GM18508 (cell line): Measurements from ENCODE around the gene ODF2.
A peak's percentile ranks its signal among the peaks of the same experiment; 100 is the strongest.
"Not testable (repeated sequence)": the region's sequence is repeated elsewhere in the genome, so short reads cannot be mapped to it uniquely, and the experiment has no call there.

ENCODE experiments used
- ATAC-seq: cut with Tn5 transposase; IDR thresholded peaks from one replicate; pipeline ENCODE4 v1.9.1; 2021; ENCODE audit warnings: moderate number of reproducible peaks; ENCODE audit not compliant: insufficient read depth, unreplicated experiment

ODF2 gene

DNA sequence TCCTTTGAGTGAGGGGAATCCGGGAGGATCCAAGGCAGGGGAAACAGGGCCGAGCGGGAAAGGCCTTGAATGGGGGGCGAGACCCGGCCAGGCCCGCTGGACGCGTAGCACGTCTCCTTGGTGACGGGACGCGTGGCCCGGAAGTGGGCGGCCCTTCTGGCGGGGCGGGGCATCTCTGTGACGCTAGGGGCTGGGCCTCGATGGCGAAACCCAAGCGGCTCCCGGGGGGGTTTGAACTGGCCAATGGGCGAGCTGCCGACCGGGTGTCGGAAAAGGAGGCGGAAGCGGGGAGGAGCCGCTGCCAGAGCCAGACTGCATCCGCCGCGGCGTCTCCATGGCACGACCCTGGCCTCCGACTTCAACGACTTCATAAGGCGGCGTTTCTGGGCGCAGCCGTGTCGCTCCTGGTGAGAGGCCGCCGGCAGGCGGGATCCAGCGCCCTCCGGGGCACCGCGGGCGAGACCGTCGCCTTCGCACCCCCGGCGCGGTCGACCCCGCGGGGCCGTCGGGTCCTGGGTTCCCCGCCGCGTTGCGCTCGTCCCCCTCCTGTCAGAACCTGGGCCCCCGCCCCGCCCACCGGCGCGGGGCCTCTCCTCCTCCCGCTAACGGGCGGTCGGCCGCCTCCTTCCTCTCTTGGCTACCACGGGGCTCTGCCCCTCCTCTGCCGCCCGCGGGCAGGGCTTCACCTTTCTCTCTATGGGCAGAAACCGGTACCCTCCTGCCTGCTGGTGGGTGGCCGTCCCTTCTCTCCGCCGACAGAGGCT, at the start of gene ODF2:
Gene ODF2, plus strand, starts transcription at position 158 of the 764 bp plus-strand sequence. Its CDS starts 86 bp downstream, at position 244.
- ATAC-seq, result peak; percentile 50

DNA sequence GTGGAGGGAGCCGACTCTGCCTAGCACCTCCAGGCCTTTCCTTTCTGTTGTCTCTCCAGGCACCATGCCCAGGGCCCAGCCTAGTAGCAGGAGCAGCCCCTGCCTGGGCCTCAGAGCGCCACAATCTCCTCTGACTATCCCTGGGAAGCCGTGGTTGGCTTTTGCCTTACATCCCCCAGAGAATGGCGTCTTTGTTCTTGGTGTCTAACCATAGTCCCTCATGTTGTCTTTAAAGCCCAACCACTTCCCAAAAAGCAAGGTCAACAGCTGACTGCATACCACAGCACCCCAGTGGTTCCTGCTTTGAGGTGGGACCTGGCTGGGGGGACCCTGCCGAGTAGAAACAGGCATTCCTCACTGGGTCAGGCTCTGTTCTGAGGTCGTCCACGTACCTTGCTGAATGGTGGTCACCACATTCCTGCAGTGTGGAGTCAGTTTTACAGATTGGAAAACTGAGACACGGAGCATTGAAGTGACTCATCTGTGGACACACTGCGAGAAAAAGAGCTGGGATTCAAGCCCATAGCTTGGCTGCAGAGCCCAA, 48.9 kb upstream of the ODF2 start:
- ATAC-seq, result no peak

DNA sequence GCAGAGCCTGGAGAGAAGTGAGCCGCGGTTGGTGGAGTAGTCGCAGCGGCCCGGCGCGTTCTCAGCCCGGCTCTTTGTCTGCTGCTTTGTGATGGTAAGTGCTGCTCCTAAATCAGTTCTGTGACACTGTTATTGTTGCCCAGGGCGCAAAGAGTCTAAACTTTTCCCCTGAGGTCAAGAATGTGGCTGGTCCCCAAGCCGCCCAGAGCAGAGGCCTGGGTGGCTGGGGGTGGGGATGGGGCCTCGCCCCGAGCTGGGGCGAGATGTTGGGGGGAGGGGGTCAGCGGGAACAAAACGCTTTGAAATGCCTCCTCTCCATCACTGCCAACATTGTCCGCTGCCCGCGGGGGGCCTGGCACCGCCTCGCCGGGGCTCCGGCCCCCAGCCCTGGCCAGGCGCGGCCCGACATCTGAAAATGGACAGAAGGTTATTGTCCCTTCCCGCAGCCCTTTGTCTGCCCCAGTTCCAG, 46.8 kb upstream of the ODF2 start:
- ATAC-seq, result no peak

DNA sequence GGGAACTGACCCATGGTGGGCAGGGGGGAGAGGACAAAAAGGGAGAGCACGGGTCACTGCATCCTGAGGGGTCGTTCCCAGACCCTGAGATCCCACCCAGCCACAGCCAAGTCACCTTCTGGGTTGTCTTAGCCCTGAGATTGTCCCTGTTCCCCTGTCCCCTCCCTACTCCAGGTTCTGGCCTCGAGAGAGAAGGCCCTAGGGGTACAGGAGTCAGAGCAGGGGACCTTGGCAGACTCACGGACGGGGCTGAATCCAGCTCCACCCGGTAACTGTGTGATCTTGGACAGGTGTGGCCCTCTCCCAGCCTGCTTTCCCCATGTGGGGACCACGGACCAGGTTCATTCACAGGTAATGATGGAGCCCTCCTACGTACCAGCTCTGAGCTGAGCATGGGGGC, 46.4 kb upstream of the ODF2 start:
- no peak for ATAC-seq

DNA sequence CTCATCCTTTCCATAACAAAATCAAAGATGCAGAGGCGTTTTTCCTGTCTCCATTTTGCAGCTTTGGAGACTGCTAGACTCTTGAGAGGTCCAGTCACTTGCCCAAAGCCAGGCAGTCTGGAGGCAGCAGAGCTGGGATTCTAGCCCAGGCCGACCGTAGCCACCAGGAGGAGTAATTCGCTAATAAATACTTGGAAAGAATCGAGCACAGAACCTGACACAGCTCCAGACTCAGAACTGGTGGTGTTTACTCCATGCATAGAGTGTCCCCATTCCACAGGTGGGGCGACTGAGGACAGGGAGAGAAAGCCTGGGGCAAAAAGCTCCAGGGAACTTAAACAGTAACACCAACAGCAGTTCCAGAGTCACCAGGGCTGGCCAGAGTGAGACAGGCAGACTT, 45.8 kb upstream of the ODF2 start:
- no peak for ATAC-seq

DNA sequence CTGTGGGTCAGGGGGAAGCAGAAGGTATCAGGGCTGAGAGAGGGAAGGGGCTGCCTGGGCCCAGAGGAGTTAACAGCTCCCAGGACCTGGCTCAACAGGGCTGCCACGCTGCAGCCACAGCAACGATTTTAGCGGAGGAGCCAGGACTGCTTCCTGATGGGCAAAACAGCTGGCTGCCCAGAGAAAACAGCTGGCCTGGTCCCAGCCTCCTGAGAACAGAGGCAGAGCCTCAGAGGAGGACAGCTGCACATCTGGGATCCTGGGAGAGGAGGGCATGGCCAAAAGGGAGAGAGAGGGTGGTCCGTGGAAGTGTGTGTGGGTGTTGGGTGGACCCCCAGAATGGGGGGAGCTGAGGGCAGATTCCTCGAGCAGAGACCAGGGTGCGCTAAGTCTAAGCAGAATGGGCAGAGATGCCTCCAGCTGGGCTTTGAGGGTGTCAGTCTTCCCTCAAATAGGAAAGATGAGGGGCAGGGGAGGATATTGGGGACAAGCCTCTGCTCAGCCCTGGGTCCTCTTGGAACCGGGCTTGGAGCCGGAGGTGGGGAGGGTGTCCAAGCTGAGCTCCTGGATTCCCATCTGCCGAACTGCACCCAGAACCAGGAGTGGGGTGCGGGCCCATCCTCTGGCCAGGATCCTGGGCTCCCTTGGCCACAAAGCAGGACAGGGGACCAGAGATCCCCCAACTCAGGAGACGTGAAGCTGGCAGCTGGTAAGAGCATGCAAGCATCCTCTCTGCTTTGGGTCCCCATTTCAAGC, 44.3 kb upstream of the ODF2 start:
- no peak for ATAC-seq

DNA sequence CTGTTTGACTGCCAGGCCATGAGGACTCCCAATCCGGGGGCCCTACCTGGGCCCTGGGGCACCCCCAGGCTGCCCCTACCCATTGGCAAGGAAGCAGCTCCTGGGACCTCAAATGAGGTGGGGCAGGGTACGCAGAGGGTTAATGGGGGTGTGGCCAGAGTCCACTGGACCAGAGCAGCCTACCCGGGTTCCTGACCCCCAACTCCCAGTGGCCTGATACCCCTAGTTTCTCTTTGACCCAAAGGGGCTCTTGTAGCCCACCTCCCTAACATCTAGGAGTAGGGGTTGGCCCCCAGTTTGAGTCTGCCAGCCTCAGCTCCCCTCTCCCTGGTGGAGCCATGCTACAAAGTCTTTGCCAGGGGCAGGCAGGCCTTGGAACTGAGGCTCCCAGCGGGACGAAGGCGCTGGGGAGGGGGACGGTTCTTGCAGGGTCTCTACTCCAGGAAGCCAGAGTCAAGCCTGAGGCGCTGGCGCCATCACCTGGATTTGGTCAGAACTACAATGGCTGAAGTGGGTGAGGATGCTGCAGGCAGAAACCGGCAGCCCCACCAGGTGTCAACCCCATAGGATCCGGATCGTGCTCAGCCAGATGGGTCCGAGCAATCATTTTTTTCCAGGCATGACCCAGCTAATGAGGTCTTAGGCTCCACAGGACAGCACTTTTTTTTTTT, 43.6 kb upstream of the ODF2 start:
- ATAC-seq, result no peak

DNA sequence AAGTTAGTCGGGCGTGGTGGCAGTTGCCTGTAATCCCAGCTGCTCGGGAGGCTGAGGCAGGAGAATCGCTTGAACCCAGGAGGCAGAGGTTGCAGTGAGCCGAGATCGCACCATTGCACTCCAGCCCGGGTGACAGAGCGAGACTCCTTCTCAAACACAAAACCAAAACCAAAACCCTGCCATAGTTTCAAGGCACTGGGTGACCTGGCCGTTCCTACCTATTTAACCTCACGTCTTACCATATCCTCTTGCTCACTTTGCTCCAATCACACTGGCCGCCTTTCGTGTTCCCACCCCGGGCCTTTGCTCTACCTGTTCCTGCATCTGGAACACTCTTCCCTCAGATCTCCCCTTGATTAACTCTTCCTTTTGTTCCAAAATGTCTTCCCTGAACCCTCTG, 42.1 kb upstream of the ODF2 start:
- ATAC-seq, result not testable (repeated sequence)

DNA sequence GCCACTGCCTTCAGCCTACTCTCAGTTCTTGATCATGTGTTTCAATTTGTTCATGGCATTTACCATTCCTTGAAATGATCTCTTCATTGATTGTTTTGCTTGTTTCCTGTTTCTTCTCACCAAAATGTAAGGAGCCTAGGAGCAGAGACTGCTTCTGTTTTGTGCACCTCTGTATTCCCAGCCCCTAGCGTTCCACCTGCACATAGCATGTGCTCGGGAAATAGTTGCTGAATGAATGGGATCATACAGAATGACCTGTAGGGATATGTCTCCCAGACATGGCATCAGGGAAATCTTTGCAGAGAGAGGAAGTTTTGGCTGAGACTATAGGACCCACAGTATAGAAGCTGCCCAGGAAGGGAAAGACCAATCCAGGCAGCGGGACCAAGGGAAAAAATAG, 41.3 kb upstream of the ODF2 start:
- no peak for ATAC-seq

DNA sequence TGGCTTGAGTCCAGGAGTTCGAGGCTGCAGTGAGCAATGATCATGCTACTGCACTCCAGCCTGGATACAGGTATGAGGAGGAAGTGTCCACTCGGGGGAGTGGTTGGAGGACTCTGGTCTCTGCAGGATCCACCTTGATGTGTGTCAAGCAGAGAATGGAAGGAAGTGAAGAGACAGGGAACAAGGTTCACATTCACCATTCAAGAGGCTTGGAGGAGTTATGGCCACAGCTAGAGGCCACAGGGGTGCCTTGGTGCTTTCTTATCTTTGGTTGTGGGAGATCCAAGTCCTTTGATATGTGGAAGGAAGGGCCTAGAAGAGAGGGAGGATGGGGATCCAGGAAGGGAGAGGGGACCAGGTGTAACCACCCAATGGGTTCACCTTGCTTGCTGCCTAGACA, 40.5 kb upstream of the ODF2 start:
- no peak for ATAC-seq

DNA sequence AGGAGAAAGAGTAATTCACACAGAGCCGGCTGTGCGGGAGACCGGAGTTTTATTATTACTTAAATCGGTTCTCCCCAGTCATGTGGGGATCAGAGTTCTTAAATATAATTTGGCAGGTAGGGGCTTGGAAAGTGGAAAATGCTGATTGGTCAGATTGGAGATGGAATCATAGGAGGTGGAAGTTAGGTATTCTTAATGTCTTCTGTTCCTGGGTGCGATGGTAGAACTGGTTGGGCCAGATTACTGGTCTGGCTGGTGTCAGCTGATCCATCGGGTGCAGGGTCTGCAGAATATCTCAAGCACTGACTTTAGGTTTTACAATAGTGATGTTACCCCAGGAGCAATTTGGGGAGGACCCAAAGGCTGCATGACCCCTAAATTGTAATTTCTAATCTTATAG, 39.8 kb upstream of the ODF2 start:
- ATAC-seq, result no peak

DNA sequence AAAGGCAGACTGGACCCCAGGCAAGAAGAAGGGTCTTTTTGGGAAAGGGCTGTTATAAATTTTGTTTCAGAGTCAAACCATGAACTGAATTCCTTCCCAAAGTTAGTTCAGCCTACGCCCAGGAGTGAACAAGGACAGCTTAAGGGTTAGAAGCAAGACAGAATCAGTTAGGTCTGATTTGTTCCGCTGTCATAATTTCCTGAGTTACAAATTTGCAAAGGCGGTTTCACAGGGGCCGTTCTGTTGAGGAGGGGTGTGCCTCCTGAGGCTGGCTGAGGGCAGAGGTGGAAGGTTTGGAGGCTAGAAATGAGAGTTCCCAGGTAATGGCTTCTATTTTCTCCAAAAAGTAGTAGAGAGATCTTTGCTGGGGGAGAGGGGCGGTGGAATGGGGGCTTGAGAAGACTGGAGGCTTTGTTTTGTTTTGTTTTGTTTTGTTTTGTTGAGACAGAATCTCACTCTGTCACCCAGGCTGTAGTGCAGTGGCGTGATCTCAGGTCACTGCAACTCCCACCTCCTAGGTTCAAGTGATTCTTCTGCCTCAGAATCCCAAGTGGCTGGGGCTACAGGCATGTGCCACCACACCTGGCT, 39.3 kb upstream of the ODF2 start:
- no peak for ATAC-seq

DNA sequence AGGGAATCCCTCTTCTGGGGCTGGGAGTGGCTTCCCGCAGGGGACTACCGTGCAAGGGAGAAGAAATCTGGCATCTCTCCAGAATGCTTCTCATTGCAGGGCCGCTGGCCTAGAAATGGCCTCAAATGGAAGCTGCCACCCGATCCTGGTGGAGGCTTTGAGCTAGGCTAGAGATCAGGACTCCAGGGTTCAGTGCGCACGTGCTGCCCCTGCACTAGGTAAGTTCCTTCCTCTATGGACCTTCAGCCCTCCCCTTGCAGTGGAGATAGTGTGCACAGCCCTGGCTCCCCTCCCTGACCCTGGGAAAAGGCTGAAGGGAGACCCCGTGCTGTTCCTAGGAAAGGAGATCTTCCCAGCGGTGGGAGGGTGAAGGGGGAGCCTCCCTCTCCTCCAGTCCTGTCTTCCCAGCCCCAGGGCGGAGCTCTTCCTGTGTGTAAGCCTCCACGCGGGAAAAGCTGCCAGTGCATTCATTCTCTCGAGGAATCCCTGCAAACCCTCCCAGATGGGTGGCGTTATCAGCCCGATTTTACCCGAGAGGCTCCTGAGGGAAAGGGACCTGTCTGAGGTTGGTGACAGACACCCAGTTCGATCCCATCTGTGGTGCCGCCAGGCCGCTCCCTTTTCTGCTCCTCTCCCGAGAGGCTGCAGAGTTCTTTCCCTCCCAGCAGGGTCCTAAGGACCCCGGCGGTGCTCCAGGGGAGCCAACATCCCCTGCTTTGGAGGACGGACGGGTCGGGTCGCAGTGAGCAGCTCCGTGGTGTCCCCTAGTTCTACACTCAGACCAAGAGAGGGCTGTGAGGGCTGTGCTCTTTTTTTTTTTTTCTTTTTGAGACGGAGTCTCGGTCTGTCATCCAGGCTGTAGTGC, 36.5 kb upstream of the ODF2 start:
- no peak for ATAC-seq

DNA sequence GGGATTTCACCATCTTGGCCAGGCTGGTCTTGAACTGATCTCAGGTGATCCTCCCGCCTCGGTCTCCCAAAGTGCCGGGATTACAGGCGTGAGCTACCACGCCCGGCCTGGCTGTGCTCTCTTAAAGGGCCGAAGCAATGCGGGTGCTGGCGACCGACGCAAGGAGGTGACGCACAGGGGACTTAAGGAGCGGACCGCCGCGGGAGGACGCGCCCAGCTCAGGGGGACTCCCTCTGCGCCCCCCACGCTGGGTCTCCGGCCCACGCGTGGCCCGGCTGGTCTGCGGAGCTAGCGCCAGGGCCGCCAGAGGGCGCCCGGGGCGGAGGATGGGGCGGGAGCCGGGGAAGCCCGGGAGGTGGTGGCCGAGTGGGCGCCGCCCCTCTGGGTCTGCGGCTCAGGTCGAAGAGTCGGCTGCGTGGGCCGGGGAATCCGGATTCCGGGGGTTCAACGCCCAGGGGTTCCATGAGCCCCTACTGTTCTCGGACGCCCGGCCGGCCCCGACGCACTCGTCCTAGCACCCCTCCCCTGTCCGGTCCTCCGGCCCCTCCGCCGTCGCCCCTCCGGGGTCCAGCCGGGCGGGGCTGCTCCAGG, 35.7 kb upstream of the ODF2 start:
- ATAC-seq, result no peak

DNA sequence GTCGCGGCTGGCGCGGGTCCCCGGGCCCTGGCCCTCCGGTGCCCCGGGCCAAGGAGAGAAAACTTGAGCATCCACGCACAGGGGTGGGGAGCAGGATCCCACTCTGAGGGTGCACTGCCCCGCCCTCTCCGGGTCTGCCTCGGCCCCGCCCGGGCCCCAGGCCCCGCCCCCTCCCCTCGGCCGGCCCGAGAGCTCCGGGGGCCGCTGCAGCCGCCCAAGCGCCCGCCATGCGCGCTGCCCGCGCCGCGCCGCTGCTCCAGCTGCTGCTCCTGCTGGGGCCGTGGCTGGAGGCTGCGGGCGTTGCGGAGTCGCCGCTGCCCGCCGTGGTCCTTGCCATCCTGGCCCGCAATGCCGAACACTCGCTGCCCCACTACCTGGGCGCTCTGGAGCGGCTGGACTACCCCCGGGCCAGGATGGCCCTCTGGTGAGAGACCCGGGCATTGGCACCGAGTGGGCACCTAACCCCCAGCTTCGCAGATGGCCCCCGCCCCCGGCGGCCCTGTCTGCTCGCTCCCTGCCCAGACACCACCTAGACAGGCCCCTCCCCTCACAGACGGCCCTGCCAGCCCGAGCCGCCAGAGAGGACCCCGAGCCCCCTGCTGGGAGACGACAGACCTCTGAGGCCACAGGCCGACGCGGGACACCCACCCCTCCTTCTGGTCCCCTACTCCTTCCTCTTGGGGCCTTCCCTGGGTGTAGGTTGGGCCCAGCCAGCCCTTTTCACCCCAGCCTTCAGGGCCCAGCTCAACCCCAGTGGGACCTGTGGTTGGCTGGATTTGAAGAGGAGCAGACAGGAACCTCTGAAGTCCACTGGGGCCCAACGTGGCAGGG, 34.9 kb upstream of the ODF2 start, which contains the start of gene CERCAM:
Gene CERCAM, plus strand, starts transcription at position 207 of the 831 bp plus-strand sequence. Its CDS starts 21 bp downstream, at position 228.
- no peak for ATAC-seq

DNA sequence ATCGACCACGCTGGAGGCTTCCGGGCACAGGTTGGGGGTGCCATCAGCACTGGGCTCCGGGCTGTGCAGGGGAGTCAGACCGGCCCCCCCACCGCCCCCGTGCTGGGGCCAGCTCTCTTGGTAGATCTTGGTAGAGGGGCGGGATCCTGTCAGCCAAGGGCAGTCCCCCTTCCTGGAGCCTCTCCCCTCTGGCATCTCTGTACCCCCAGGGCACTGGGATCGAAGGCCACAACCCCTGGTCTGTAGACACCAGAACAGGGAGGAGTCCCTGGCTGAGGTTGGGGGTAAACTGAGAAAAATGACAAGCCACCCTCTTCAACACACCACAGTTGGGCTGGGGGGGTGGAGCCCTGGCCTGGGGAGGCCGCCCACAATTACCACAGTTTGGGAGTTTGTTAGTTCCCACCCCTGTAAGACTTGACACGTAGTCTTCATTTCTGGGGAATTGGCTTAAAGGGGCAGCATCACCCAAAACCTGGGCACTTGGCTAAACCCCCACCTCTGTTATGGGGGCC, 34.3 kb upstream of the ODF2 start:
- ATAC-seq, result no peak

DNA sequence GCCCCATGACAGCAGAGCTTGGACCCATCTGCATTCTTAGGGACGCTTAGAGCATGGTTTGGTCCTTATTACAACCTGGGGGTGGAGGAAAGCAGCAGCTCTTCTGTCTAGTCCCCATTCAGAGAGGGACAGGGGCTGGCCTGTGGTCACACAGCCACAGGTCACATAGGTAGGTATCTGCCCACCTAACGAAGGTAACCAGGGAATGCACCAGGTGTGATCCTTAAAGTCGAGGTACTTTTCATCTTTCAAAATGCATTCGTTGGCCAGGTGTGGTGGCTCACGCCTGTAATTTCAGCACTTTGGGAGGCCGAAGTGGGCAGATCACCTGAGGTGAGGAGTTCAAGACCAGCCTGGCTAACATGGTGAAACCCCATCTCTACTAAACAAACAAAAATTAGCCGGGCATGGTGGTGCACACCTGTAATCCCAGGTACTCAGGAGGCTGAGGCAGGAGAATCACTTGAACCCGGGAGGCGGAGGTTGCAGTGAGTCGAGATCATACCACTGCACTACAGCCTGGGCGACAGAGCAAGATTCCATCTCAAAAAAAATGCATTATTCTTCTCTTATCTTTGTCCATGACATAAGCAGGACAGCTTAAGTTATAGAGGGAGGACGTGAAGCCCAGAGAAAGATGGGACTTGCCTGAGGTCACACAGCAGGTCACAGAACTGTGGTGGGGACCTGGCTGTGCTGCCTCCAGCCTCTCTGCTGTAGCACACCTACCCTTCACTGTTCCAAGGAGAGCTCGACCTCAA, 33.6 kb upstream of the ODF2 start:
- not testable (repeated sequence) for ATAC-seq
